B cell (primary cell): ENCODE measurements around the gene CEP95. TPM values are rescaled to one million over a fixed set of nuclear protein-coding genes. Genes with fewer than 3 reads are reported as not detected.

Source experiments
- ATAC-seq: fragments of 200-7000 bp; cut with Tn5 transposase; one replicate; pipeline ENCODE4 v1.10.0; 2021; ENCODE audit warnings: low read depth, mild to moderate bottlenecking, moderate number of reproducible peaks, moderate library complexity
- CTCF ChIA-PET: fragments of 350-600 bp; sonication (Branson Sonifier 250); formaldehyde crosslinking; loops from one replicate; lab custom pipeline; 2021; ENCODE audit warnings: antibody characterized with exemption, inconsistent platforms; lab: Charles Lee
- POLR2A ChIA-PET: fragments of 350-600 bp; sonication (Branson Sonifier 250); formaldehyde crosslinking; loops from one replicate; lab custom pipeline; 2021; ENCODE audit warnings: antibody characterized with exemption; lab: Charles Lee
- DNase-seq: peaks from one replicate; pipeline ENCODE4 v3.0.0; 2013
- H2AFZ ChIP-seq: 2 replicates; pipeline ENCODE4 v1.6.1; 2012; ENCODE audit warnings: mild to moderate bottlenecking, low read depth, low read length; ENCODE audit not compliant: insufficient read depth, poor library complexity, severe bottlenecking
- H3K27ac ChIP-seq, 2 donors: 1 replicate in 1 of 2; 2 replicates in 1 of 2; pipeline ENCODE4 v1.5.1; 2012 to 2013; ENCODE audit warnings: low read length in 2 of 2, mild to moderate bottlenecking in 2 of 2, moderate library complexity in 1 of 2
- H3K27me3 ChIP-seq, 4 experiments: fragments of 200-600 bp in 1 of 4; sonication (generic) in 1 of 4; replicated peaks in 1 of 4; 1 replicate in 2 of 4; 2 replicates in 2 of 4; pipeline versions ENCODE4 v1.6.1 to v1.7.0; 2013 to 2016; ENCODE audit warnings: low read length in 3 of 4, mild to moderate bottlenecking in 2 of 4, mixed read lengths in 1 of 4, moderate library complexity in 1 of 4; ENCODE audit not compliant: insufficient read depth in 4 of 4, control insufficient read depth in 3 of 4; ENCODE audit errors: control extremely low read depth in 1 of 4
- H3K36me3 ChIP-seq, 2 experiments: replicated peaks in 1 of 2; 1 replicate in 1 of 2; 2 replicates in 1 of 2; pipeline versions ENCODE4 v1.6.1 to v1.7.1; 2013; ENCODE audit warnings: low read length in 1 of 2; ENCODE audit not compliant: insufficient read depth in 2 of 2, control insufficient read depth in 1 of 2; ENCODE audit errors: control extremely low read depth in 1 of 2, extremely low read depth in 1 of 2
- H3K4me1 ChIP-seq, 2 donors: fragments of 200-600 bp in 1 of 2; sonication (generic) in 1 of 2; 1 replicate in 1 of 2; 2 replicates in 1 of 2; pipeline versions ENCODE4 v1.5.1 to v1.6.1; 2013 to 2017; ENCODE audit warnings: low read length in 2 of 2; ENCODE audit not compliant: control insufficient read depth in 2 of 2, insufficient read depth in 2 of 2
- H3K4me2 ChIP-seq: replicated peaks from 2 replicates; pipeline ENCODE3; 2012; ENCODE audit warnings: mild to moderate bottlenecking, low read depth, low read length; ENCODE audit not compliant: poor library complexity, severe bottlenecking
- H3K4me3 ChIP-seq, 5 experiments: fragments of 200-600 bp in 1 of 5; sonication (generic) in 1 of 5; 1 replicate in 3 of 5; 2 replicates in 2 of 5; pipeline versions ENCODE4 v1.5.1 to v1.7.0; 2011 to 2016; ENCODE audit warnings: low read length in 4 of 5, mild to moderate bottlenecking in 4 of 5, low read depth in 2 of 5, control low read depth in 1 of 5, moderate library complexity in 1 of 5; ENCODE audit not compliant: insufficient read depth in 1 of 5; ENCODE audit errors: control extremely low read depth in 1 of 5, extremely low read depth in 1 of 5
- H3K79me2 ChIP-seq: fragments of 200-600 bp; sonication (generic); one replicate; pipeline ENCODE4 v1.6.0; 2016; ENCODE audit warnings: low read length; ENCODE audit not compliant: control insufficient read depth, insufficient read depth
- H3K9ac ChIP-seq: fragments of 200-600 bp; sonication (generic); 2 replicates; pipeline ENCODE4 v1.6.1; 2017; ENCODE audit warnings: mild to moderate bottlenecking, low read length, moderate library complexity
- H3K9me3 ChIP-seq, 3 donors: one replicate each; pipeline versions ENCODE4 v1.6.1 to v1.7.1; 2013; ENCODE audit warnings: low read length in 2 of 3; ENCODE audit not compliant: control insufficient read depth in 2 of 3, insufficient read depth in 1 of 3; ENCODE audit errors: control extremely low read depth in 1 of 3
- H4K20me1 ChIP-seq: 2 replicates; pipeline ENCODE4 v1.6.0; 2012; ENCODE audit warnings: mild to moderate bottlenecking, low read length; ENCODE audit not compliant: insufficient read depth, control insufficient read depth, poor library complexity, severe bottlenecking
- H3K27ac Mint-ChIP-seq: one replicate; pipeline ENCODE4 v1.8.0; 2021; ENCODE audit warnings: mixed read lengths
- H3K27me3 Mint-ChIP-seq: one replicate; pipeline ENCODE4 v1.8.0; 2021; ENCODE audit warnings: mixed read lengths
- H3K4me1 Mint-ChIP-seq: one replicate; pipeline ENCODE4 v1.8.0; 2021; ENCODE audit warnings: mixed read lengths
- H3K4me3 Mint-ChIP-seq: one replicate; pipeline ENCODE4 v1.8.0; 2021; ENCODE audit warnings: mixed read lengths
- H3K9me3 Mint-ChIP-seq: one replicate; pipeline ENCODE4 v1.8.0; 2022; ENCODE audit warnings: mixed read lengths; ENCODE audit not compliant: insufficient read depth
- CTCF ChIP-seq: fragments of 200-600 bp; IDR thresholded peaks from one replicate; pipeline ENCODE4 v1.8.0; 2022; ENCODE audit warnings: antibody characterized with exemption, mild to moderate bottlenecking
- EZH2 ChIP-seq: IDR thresholded peaks from 2 replicates; pipeline ENCODE4 v1.6.1; 2012; ENCODE audit warnings: borderline replicate concordance, low read depth, mild to moderate bottlenecking, moderate library complexity, low read length; ENCODE audit not compliant: insufficient read depth, poor library complexity, severe bottlenecking
- WGBS: methylation state at CpG from one replicate; pipeline ENCODE4 v1.1.5; 2013; ENCODE audit warnings: missing lambda C conversion rate; ENCODE audit not compliant: insufficient coverage; 5-methylcytosine and 5-hydroxymethylcytosine counted together
- intact Hi-C: fragments of 100-400 bp; cut with micrococcal nuclease; formaldehyde crosslinking; loops from one replicate; pipeline ENCODE4 v1.10.0; 2022
- polyA plus RNA-seq: library from polyadenylated mRNA; depleted of rRNA; stranded (reverse); fragments of >200 nt; gene quantifications from 2 replicates; pipeline ENCODE4 v1.2.3, GENCODE V29; 2012
- total RNA-seq, 2 donors: library from RNA; stranded (reverse); fragments of 120-200 nt in 1 of 2; gene quantifications; 1 replicate in 1 of 2; 2 replicates in 1 of 2; pipeline versions ENCODE4 v1.2.3 to v1.2.4, GENCODE V29; 2013 to 2022

The CEP95 gene
- total and polyA plus RNA-seq, 2 donors (not counting 1 experiment from before 2014, with no cell fraction given): 71.1 to 122 TPM

- DNase-seq (no peak), ATAC-seq (no peak)
- Mint-ChIP-seq H3K4me3 (no peak overlapping the region), H3K4me1 (no peaks in the 10 kb centered on the region), H3K9me3 (no peaks in the 10 kb centered on the region), H3K27me3 (no peaks in the 10 kb centered on the region), H3K27ac (no peak overlapping the region)
- Histone ChIP-seq H3K9me3 (no peaks in the 10 kb centered on the region), H3K4me1 (no peaks in the 10 kb centered on the region), H3K4me3 (no peak overlapping the region), H2AFZ (no peak overlapping the region), H4K20me1 (no peaks in the 10 kb centered on the region), H3K27me3 (no peaks in the 10 kb centered on the region), H3K79me2 (no peaks in the 10 kb centered on the region), H3K36me3 (peaks cover 8 to 29% of the 10 kb centered on the region in 2 experiments), H3K9ac (no peak overlapping the region), H3K4me2 (no peak overlapping the region), H3K27ac (no peak overlapping the region)
- ChIA-PET POLR2A (no interaction called here), CTCF (no interaction called here)
- no peak for TF ChIP-seq EZH2
- no CpG with 5 or more reads among the region's 1 CpG for WGBS
- intact Hi-C loops: no loop called here
Observed at GRCh38 chr17:64564098-64564497, 57.3 kb downstream of the CEP95 start.

GRCh38 chr17:64565563-64565962, 58.8 kb downstream of the CEP95 start:
- no peak overlapping the region for H3K27ac Mint-ChIP-seq
- POLR2A ChIA-PET: no interaction called here

More at GRCh38 chr17:64565563-64565962, 58.8 kb downstream of the CEP95 start:
- Histone ChIP-seq H3K9ac (no peak overlapping the region), H3K27me3 (no peaks in the 10 kb centered on the region), H4K20me1 (no peaks in the 10 kb centered on the region), H3K4me2 (no peak overlapping the region), H3K27ac (no peak overlapping the region), H3K4me1 (no peaks in the 10 kb centered on the region), H3K4me3 (no peak overlapping the region), H2AFZ (no peak overlapping the region), H3K9me3 (no peaks in the 10 kb centered on the region), H3K36me3 (peaks cover 8 to 26% of the 10 kb centered on the region in 2 experiments), H3K79me2 (no peaks in the 10 kb centered on the region)
- H3K4me3 Mint-ChIP-seq: no peak overlapping the region
- CTCF ChIA-PET: no interaction called here
- TF ChIP-seq CTCF (no peak), EZH2 (no peak)
- H3K27me3 Mint-ChIP-seq: no peaks in the 10 kb centered on the region
- no peaks in the 10 kb centered on the region for H3K9me3 Mint-ChIP-seq
- ATAC-seq (no peak), DNase-seq (no peak)
- intact Hi-C loops: no loop called here
- no peaks in the 10 kb centered on the region for H3K4me1 Mint-ChIP-seq
